NT2/D1 (cell line): ENCODE results near the gene DLST.

Experiments used
- YY1 ChIP-seq: IDR thresholded peaks from 2 replicates; pipeline ENCODE4 v1.6.1; 2011; ENCODE audit not compliant: insufficient read length, insufficient read depth
- ZNF274 ChIP-seq: IDR thresholded peaks from 2 replicates; pipeline ENCODE4 v1.6.1; 2011; ENCODE audit warnings: mild to moderate bottlenecking, low read depth, low read length

- TF ChIP-seq YY1 (no peak), ZNF274 (no peak)
Measured at GRCh38 chr14:74896400-74896799, 14.7 kb downstream of the DLST start.
